Cardiac fibroblast (primary cell): ENCODE measurements around the gene ARMH1.

Experiments used
- DNase-seq, 2 donors: peaks; one replicate each; pipeline versions ENCODE4 v3.0.0 to v3.0.0-alpha.2; 2010; ENCODE audit warnings: low read depth in 2 of 2
- H3K4me3 ChIP-seq, 2 donors: replicated peaks in 1 of 2; 1 replicate in 1 of 2; 2 replicates in 1 of 2; pipeline ENCODE4 v1.5.1; 2011; ENCODE audit warnings: low read depth in 2 of 2, low read length in 2 of 2, mild to moderate bottlenecking in 2 of 2, moderate library complexity in 1 of 2
- TF ChIP-seq, protein P1 (sequence below): IDR thresholded peaks from one replicate; pipeline ENCODE4 v1.5.1; 2011; ENCODE audit warnings: low read depth, mild to moderate bottlenecking, low read length, inconsistent platforms

The ARMH1 gene

DNA sequence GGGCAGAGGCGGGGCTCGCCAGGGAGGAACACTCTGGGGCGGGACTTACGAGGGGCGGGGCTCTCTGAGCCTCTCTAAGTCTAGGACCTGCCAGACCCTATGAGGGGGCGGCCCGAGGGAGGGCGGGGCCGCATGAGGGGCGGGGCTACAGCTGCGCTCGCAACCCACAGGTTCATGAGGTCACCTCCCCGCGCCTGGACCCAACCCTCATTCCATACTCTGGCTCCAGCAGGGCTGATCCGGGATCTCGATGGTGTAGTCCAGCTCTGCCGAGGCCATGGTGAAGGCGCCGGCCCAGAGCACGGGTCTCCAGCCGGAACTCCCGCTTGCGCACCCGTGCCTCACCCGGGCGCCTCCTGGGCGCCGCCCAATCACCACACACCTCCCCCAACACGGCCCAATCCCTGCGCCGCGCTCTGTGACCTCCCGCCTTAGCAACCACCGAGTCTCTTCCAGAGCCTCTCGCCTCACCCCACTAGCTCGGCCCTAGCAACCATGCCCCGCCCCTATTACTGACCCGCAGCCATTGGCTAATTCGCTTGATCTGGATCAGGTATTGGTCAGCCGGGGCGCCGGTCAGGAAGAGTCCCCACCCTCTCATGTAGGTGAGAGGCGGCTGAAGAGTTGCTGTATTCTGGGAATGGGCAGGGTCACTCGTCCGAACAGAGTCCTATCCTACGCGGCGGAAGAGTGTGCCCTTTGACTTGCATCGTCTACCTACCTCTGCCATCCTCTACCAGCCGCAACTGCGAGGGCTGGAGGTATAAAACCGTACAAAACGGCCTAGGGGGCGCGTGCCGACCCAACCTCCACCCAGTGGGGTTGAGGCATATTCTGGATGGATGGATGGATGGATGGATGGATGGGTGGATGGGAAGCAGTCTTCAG lies at the start of gene ARMH1, which contains the start of gene TMEM53:
TSS of gene ARMH1 (plus strand) at position 602 of the 888 bp plus-strand sequence. CDS start 14,984 bp downstream, outside the sequence.
TSS of gene TMEM53 (minus strand) at position 369 of the 888 bp plus-strand sequence. CDS start at position 279, 90 bp downstream.
- H3K4me3 ChIP-seq = peak within 1 kb of the TSS; percentile 67 to 83
- TF ChIP-seq, protein P1, sequence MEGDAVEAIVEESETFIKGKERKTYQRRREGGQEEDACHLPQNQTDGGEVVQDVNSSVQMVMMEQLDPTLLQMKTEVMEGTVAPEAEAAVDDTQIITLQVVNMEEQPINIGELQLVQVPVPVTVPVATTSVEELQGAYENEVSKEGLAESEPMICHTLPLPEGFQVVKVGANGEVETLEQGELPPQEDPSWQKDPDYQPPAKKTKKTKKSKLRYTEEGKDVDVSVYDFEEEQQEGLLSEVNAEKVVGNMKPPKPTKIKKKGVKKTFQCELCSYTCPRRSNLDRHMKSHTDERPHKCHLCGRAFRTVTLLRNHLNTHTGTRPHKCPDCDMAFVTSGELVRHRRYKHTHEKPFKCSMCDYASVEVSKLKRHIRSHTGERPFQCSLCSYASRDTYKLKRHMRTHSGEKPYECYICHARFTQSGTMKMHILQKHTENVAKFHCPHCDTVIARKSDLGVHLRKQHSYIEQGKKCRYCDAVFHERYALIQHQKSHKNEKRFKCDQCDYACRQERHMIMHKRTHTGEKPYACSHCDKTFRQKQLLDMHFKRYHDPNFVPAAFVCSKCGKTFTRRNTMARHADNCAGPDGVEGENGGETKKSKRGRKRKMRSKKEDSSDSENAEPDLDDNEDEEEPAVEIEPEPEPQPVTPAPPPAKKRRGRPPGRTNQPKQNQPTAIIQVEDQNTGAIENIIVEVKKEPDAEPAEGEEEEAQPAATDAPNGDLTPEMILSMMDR = no peak
- DNase-seq = peak; percentile 99 to 100

DNA sequence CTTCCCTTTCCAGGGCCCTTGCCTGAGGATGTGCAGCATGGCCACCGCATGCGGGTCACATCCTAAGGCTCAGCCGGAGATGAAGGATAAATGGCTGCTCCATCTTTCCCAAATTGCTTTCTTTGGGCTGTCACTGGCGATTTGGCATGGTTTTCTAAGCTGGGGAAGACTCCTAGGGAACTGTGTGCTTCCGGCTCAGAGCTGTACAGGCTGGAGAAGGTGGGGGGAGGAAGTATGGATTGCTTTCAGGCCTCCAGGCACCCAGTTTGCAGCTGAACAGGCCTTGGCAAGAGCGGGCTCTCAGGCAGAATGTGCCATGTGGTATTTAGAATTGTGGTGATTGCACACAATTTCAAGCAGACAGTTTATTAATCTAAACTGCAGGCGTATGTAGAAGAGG lies 49.2 kb upstream of the ARMH1 start:
- no peak for DNase-seq
- no peak overlapping the region for H3K4me3 ChIP-seq
- TF ChIP-seq, protein P1 = no peak

DNA sequence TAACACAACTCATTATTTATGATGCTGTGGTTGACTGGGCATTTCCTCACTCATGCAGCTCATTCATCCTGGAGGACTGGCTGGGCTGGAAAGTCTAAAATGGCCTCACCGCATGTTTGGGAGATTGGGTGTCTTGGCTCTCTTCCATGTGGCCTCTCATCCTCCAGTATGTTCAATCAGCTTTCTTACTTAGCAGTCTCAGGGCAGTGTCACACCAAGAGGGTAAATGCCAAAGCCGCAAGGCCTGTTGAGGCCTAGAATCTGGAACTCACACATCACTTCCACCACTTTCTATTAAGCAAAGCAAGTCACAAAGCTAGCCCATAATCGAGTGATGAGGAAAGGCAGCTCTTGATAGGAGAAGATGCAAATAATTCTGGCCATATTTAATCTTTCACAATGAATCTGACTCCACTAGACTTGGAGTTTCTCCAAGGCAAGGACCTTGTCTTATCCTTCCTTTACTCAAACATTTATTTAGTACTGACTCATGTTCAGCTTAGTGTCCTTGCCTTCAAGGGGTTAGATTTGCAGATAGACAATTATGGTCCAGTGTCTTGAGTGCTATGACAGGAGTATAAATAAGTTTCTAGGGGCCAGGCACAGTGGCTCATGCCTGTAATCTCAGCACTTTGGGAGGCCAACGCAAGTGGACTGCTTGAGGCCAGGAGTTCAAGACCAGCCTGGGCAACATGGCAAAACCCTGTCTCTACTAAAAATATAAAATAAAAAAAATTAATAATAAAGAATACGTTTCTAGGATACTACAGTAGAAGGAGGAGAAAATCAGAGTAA lies 45.4 kb upstream of the ARMH1 start:
- peak; percentile 75 to 94 for DNase-seq
- TF ChIP-seq, protein P1 = no peak
- no peak overlapping the region for H3K4me3 ChIP-seq

DNA sequence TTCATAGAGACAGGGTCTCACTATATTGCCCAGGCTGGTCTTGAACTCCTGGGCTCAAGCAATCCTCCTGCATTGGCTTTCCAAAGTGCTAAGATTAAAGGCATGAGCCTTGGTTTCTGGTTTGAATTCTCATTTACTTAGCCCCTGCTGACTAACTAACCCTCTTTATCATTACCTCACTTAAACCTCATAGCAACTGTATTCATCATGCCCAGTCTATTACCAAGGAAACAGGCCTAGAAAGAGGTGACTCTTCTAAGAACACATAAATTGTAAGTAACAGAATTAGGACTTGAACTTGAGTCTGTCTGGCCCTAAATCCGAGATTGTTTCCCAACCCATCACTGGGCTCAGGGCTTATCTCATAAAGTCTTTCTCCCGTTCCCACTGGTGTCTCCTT lies 44.4 kb upstream of the ARMH1 start:
- DNase-seq = peak; percentile 9 to 67
- H3K4me3 ChIP-seq = no peak overlapping the region
- TF ChIP-seq, protein P1 = no peak

DNA sequence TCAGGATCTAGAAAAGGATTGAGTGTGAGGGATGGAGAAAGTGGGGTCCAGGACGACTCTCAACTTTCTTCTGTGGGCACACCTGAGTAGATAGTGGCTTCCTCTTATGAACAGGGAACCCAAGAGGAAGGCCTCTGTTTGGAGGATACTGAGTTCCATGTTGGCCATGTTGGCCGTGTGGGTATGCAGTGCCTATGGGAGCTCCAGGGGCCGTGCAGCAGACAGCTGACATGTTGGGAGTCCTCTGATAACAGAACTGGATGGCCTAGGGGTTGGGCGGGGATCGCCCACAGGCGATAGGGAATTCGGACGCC lies 43.2 kb upstream of the ARMH1 start:
- no peak for DNase-seq
- TF ChIP-seq, protein P1 = no peak
- peak overlapping the region; percentile 56 to 69 for H3K4me3 ChIP-seq

DNA sequence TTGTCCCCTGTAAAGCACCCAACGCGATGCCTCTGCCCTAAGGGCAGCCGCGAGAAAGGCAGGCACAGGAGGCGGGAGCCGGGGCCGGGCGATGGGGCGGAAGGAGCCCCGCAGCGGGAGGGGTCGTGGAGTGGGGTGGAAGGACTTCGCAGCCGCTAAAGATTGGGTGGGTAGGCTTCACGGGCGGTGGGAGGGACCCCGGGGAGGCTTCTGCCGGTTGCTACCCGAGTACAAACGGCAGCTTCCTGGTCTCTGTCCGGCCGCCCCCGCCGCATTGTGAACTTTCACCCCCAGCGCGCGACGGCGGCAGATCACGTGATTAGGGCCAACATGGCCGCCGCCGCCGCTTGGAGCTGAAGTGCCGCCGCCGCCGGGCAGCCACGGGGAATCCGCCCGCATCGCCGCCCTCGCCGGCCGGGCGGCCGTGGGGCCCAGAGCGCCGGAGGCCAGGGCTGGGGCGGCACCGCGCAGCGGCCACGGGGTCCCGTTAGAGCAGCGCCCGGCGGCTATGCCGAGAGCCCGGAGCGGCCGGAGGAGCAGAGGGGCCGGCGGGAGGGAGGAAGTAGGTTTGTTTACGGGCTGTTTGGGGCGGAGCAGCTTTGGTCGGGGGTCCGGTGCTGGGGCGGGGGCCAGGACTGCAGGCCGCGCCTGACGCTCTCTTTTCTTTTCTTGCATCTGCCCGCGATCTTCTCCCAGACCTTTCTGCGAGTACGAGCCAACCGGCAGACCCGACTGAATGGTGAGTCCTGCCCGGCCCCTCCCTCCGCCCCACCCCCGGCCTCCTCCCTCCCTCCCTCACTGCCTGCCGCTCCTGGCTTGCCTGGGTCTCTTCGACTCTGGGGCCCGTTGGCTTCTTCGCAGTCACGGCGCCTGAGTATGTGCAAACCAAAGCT lies 42.6 kb upstream of the ARMH1 start:
- TF ChIP-seq, protein P1 = no peak
- peak; percentile 83 to 92 for DNase-seq
- H3K4me3 ChIP-seq = peak overlapping the region; percentile 67 to 69
